ENCODE results near the gene DPP3.

- TF ChIP-seq KLF9 (tag by site-specific recombination; IDR thresholded peaks at IDR 0.05; ENCODE audit: low read depth) (no peak), GLIS1 (tag by site-specific recombination; IDR thresholded peaks at IDR 0.05) (peak; percentile 40), OSR2 (tag by site-specific recombination; IDR thresholded peaks at IDR 0.05) (no peak), SP2 (tag by site-specific recombination; IDR thresholded peaks at IDR 0.05) (no peak; the same call in none of the 2 replicates), ZNF10 (tag by site-specific recombination; IDR thresholded peaks at IDR 0.05) (no peak)
- TF ChIP-seq, protein P1, sequence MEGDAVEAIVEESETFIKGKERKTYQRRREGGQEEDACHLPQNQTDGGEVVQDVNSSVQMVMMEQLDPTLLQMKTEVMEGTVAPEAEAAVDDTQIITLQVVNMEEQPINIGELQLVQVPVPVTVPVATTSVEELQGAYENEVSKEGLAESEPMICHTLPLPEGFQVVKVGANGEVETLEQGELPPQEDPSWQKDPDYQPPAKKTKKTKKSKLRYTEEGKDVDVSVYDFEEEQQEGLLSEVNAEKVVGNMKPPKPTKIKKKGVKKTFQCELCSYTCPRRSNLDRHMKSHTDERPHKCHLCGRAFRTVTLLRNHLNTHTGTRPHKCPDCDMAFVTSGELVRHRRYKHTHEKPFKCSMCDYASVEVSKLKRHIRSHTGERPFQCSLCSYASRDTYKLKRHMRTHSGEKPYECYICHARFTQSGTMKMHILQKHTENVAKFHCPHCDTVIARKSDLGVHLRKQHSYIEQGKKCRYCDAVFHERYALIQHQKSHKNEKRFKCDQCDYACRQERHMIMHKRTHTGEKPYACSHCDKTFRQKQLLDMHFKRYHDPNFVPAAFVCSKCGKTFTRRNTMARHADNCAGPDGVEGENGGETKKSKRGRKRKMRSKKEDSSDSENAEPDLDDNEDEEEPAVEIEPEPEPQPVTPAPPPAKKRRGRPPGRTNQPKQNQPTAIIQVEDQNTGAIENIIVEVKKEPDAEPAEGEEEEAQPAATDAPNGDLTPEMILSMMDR (tag by site-specific recombination; IDR thresholded peaks at IDR 0.05) = peak; percentile 71
These were observed 41.4 kb upstream of the DPP3 start, which contains the start of gene MRPL11 for GRCh38 chr11:66438504-66439466.
